Measurements from ENCODE around the gene ETV7. TPM values are rescaled to one million over a fixed set of nuclear protein-coding genes. Genes with fewer than 3 reads are reported as not detected.

ETV7 gene
- polyA plus RNA-seq, 1 of the 3 experiments (the other 2 are of a cell fraction) = 0.39 TPM

DNA sequence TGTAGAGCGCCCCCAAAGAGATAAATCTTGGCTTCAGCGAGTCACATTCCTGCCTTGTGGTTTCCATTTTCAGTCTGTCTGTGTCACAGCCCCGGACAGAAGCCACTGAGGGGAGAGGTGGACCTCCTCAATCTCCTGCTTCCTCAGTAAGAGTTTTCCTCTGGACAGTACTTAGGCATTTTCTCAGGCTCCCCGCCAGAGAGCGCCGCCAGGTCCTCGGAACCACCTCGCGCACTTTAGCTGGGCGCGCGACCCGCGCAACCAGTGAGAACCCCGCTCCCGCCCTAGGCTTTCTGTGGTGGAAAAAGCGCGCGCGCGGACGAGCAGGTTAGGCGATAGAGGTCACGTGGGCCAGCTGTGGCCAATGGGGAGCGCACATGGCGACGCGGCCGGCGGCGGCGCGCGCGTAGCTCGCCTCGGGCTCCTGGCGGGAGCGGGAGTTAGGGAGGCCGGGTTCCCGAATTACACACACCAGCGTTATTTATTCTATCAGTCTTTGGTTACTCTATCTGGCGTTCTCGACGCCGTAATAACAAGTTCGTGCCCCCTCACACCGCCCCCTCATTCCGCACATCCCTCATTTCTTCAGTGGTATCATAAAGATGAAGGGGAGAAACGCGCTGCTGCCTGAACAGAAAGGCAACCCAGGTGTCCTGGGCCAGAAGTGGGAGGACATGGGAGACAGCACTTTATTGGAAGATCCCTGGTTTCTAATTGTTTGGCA is 35.8 kb upstream of the ETV7 start (continued):
- TF ChIP-seq IRF3 (IDR thresholded peaks at IDR 0.05; ENCODE audit: low read depth, low read length) (0 out of 2 replicates have a peak, but pooled peaks have one; percentile 28), NFIC (IDR thresholded peaks at IDR 0.05; ENCODE audit: borderline replicate concordance) (no peak), GABPA (IDR thresholded peaks at IDR 0.05; ENCODE audit: low read depth) (no peak), RCOR1 (IDR thresholded peaks at IDR 0.05; ENCODE audit: low read length) (peak; percentile 76), CTCF (IDR thresholded peaks at IDR 0.05) (peak; percentile 72), USF2 (IDR thresholded peaks at IDR 0.05; ENCODE audit: borderline replicate concordance, low read depth, low read length) (peak; percentile 85), SIN3A (IDR thresholded peaks at IDR 0.05; ENCODE audit: borderline replicate concordance, low read depth, low read length) (0 out of 2 replicates have a peak, but pooled peaks have one; percentile 7), RAD21 (IDR thresholded peaks at IDR 0.05; ENCODE audit: low read length) (peak; percentile 75), CHD2 (IDR thresholded peaks at IDR 0.05; ENCODE audit: low read length, partially characterized antibody) (peak; percentile 63), RFX5 (IDR thresholded peaks at IDR 0.05; ENCODE audit: low read length) (peak; percentile 59; the same call in 1 of the 2 replicates), NRF1 (IDR thresholded peaks at IDR 0.05; ENCODE audit: low read depth, low read length) (peak; percentile 64)

GRCh38 chr6:36422714-36423100 is 35.2 kb upstream of the ETV7 start:
- Histone ChIP-seq H3K27ac (ENCODE audit: low read depth in 2 of 2, low read length in 1 of 2) (peak overlapping the region; percentile 61 to 74), H3K4me3 (ENCODE audit: low read depth in 2 of 2, low read length in 1 of 2) (peak overlapping the region; percentile 62 to 63), H4K20me1 (ENCODE audit: insufficient read depth) (no peaks in the 10 kb centered on the region), H3K27me3 (ENCODE audit: insufficient read depth) (no peaks in the 10 kb centered on the region), H3K4me2 (peak overlapping the region; percentile 76), H3K9me3 (no peaks in the 10 kb centered on the region), H3F3A (replicated peaks; ENCODE audit: insufficient read depth) (peaks cover 1% of the 10 kb centered on the region), H2AFZ (ENCODE audit: low read depth) (peak overlapping the region; percentile 82), H3K36me3 (replicated peaks in 1 of 2; ENCODE audit: control insufficient read depth in 1 of 2, insufficient read depth in 2 of 2, low read length in 1 of 2) (no peaks in the 10 kb centered on the region), H3K79me2 (ENCODE audit: insufficient read depth) (no peaks in the 10 kb centered on the region), H3K9ac (peak overlapping the region; percentile 59), H3K4me1 (ENCODE audit: control insufficient read depth in 1 of 2, insufficient read depth in 2 of 2, low read depth in 1 of 2, low read length in 1 of 2) (peaks cover 0 to 9% of the 10 kb centered on the region in 2 experiments; a peak in 1 of 4 replicates), H3K9me2 (no peaks in the 10 kb centered on the region)
- peak; percentile 33 for DNase-seq
- TF ChIP-seq IRF3 (IDR thresholded peaks at IDR 0.05; ENCODE audit: low read depth, low read length) (no peak), USF2 (IDR thresholded peaks at IDR 0.05; ENCODE audit: borderline replicate concordance, low read depth, low read length) (no peak), RFX5 (IDR thresholded peaks at IDR 0.05; ENCODE audit: low read length) (no peak), ZBTB33 (IDR thresholded peaks at IDR 0.05; ENCODE audit: borderline replicate concordance, low read depth) (no peak), FOSL2 (IDR thresholded peaks at IDR 0.05; ENCODE audit: borderline replicate concordance, low read depth) (no peak)
- 26% methylated on average over 4 of the region's 4 CpGs for WGBS (ENCODE audit: low lambda C conversion rate)
- ChIA-PET POLR2A (interaction anchor here (0.9 to 1.1 kb wide), 3 partner anchors 22 to 175 kb away, joined by 3 read pairs; no protein-coding TSS in a partner anchor), CTCF (interaction anchor here (0.6 to 2.0 kb wide), 11 partner anchors 17 to 338 kb away, joined by 3 to 11 read pairs (median 4); partner anchors contain the start of genes KCTD20, PXT1 and SRSF3)
